HepG2 (cell line): ENCODE measurements around the gene MYL11. TPM values are rescaled to one million over a fixed set of nuclear protein-coding genes. Genes with fewer than 3 reads are reported as not detected.

ENCODE experiments used
- HOXD1 ChIP-seq: sonication (generic); formaldehyde crosslinking; IDR thresholded peaks from 2 replicates; pipeline ENCODE4 v1.5.0; 2020; ENCODE audit warnings: missing genetic modification reagents
- MAFF ChIP-seq: IDR thresholded peaks from 2 replicates; pipeline ENCODE4 v1.6.1; 2011; ENCODE audit warnings: low read depth, low read length, improper control_type of control experiment
- MIXL1 ChIP-seq: IDR thresholded peaks from 2 replicates; pipeline ENCODE4 v1.6.1; 2016
- NFKBIZ ChIP-seq: IDR thresholded peaks from 2 replicates; pipeline ENCODE4 v1.6.1; 2018; ENCODE audit warnings: missing genetic modification reagents, missing compliant biosample characterization
- REXO4 ChIP-seq: sonication (generic); formaldehyde crosslinking; IDR thresholded peaks from 2 replicates; pipeline ENCODE4 v1.8.0; 2022; ENCODE audit warnings: missing genetic modification reagents, mild to moderate bottlenecking, borderline replicate concordance
- THAP9 ChIP-seq: sonication (generic); formaldehyde crosslinking; IDR thresholded peaks from 2 replicates; pipeline ENCODE4; 2020; ENCODE audit warnings: missing genetic modification reagents, mild to moderate bottlenecking, borderline replicate concordance
- ZHX2 ChIP-seq, 2 experiments: sonication (generic) in 1 of 2; formaldehyde crosslinking in 1 of 2; IDR thresholded peaks; 2 replicates each; pipeline versions ENCODE4 v1.6.1 to v1.9.0; 2014 to 2022; ENCODE audit warnings: antibody characterized with exemption in 1 of 2, borderline replicate concordance in 1 of 2, inconsistent platforms in 1 of 2, low read depth in 1 of 2, missing genetic modification reagents in 1 of 2
- polyA plus RNA-seq, 8 experiments: library from polyadenylated mRNA; depleted of rRNA in 3 of 8; stranded (reverse) in 7 of 8; unstranded in 1 of 8; fragments of >200 nt; fragmentation: Illumina TruSeq in 4 of 8; extraction: Trizol in 4 of 8; gene quantifications; 2 replicates each; pipeline versions ENCODE4 v1.2.1 to v1.2.3, GENCODE V29; 2011 to 2016; ENCODE audit warnings: low read depth in 4 of 8, missing spikeins in 1 of 8, mixed read lengths in 1 of 8; ENCODE audit not compliant: insufficient read depth in 1 of 8
- total RNA-seq, 5 experiments: library from RNA; depleted of rRNA; stranded (reverse); fragments of >200 nt; fragmentation: Illumina TruSeq; extraction: Trizol; gene quantifications; 2 replicates each; pipeline ENCODE4 v1.2.3, GENCODE V29; 2016; ENCODE audit warnings: low read depth in 1 of 5
- TF ChIP-seq, protein P1 (sequence below): sonication (generic); formaldehyde crosslinking; IDR thresholded peaks from 2 replicates; pipeline ENCODE4 v1.8.1; 2023; ENCODE audit warnings: missing genetic modification reagents, inconsistent platforms, borderline replicate concordance
- TF ChIP-seq, protein P2 (sequence below): sonication (generic); formaldehyde crosslinking; IDR thresholded peaks from 2 replicates; pipeline ENCODE4 v1.4.0; 2020; ENCODE audit warnings: missing genetic modification reagents, borderline replicate concordance

MYL11 gene
- total and polyA plus RNA-seq, 2 of the 13 experiments (the other 11 are each of a cell fraction or from before 2014, with no cell fraction given), result not detected

DNA sequence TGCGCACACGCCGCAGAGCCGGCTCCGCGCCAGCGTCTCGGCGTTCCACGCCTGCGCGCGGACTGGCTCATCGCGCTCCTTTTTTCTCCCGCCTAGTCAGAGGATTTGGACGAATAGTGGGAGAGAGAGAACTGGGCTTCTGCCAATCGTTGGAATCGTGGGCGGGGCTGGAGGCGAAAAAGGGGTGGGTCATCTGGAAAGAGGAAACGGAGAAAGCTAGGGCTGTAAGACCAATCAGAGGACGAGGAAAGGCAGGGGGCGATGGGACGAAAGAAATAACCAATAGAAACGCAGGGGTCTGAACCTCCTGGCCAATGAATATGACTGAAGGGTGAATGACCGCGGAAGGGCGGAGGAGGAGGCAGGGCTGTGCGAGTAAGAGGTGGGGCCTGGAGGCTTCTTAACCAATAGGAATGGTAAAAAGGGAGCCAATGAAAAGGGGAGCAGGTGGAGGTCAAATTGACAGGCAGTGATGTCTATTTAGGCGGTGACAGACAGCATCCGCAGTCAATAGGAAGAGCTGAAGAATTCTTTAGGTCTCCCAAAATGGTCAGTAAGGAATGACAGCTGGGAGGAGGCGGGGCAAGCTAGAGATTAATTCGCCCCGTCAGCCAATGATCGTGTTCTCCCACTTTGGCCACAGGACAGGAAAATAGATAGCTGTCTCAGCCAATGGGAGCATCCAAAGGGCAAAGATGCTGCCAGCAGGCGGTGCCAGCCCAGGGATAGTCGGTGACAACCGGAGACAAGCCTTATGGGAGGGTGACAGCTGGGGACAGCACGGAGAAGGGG, 4.0 kb upstream of the MYL11 start, which contains the start of gene TBC1D10B (continued):
- TF ChIP-seq THAP9 (CRISPR knock-in tag) (peak; percentile 56; the same call in 1 of the 2 replicates), NFKBIZ (0 out of 2 replicates have a peak, but pooled peaks have one; percentile 55), MAFF (peak; percentile 70), REXO4 (CRISPR knock-in tag) (no peak), ZHX2 (IDR thresholded peaks at IDR 0.05; ENCODE audit: low read depth) (0 out of 2 replicates have a peak, but pooled peaks have one; percentile 32), ZHX2 (CRISPR knock-in tag; IDR thresholded peaks at IDR 0.05; ENCODE audit: borderline replicate concordance) (no peak), HOXD1 (peak; percentile 100), MIXL1 (peak; percentile 42; the same call in 1 of the 2 replicates)
- TF ChIP-seq, protein P1, sequence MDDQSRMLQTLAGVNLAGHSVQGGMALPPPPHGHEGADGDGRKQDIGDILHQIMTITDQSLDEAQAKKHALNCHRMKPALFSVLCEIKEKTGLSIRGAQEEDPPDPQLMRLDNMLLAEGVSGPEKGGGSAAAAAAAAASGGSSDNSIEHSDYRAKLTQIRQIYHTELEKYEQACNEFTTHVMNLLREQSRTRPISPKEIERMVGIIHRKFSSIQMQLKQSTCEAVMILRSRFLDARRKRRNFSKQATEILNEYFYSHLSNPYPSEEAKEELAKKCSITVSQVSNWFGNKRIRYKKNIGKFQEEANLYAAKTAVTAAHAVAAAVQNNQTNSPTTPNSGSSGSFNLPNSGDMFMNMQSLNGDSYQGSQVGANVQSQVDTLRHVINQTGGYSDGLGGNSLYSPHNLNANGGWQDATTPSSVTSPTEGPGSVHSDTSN, result peak; percentile 92; the same call in 1 of the 2 replicates
- TF ChIP-seq, protein P2, sequence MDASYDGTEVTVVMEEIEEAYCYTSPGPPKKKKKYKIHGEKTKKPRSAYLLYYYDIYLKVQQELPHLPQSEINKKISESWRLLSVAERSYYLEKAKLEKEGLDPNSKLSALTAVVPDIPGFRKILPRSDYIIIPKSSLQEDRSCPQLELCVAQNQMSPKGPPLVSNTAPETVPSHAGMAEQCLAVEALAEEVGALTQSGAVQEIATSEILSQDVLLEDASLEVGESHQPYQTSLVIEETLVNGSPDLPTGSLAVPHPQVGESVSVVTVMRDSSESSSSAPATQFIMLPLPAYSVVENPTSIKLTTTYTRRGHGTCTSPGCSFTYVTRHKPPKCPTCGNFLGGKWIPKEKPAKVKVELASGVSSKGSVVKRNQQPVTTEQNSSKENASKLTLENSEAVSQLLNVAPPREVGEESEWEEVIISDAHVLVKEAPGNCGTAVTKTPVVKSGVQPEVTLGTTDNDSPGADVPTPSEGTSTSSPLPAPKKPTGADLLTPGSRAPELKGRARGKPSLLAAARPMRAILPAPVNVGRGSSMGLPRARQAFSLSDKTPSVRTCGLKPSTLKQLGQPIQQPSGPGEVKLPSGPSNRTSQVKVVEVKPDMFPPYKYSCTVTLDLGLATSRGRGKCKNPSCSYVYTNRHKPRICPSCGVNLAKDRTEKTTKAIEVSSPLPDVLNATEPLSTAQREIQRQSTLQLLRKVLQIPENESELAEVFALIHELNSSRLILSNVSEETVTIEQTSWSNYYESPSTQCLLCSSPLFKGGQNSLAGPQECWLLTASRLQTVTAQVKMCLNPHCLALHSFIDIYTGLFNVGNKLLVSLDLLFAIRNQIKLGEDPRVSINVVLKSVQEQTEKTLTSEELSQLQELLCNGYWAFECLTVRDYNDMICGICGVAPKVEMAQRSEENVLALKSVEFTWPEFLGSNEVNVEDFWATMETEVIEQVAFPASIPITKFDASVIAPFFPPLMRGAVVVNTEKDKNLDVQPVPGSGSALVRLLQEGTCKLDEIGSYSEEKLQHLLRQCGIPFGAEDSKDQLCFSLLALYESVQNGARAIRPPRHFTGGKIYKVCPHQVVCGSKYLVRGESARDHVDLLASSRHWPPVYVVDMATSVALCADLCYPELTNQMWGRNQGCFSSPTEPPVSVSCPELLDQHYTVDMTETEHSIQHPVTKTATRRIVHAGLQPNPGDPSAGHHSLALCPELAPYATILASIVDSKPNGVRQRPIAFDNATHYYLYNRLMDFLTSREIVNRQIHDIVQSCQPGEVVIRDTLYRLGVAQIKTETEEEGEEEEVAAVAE (CRISPR knock-in tag), result peak; percentile 66; the same call in 1 of the 2 replicates
